HuH-7 (cell line): ENCODE results near the gene TMX1.
A peak's percentile ranks its signal among the peaks of the same experiment; 100 is the strongest.
"Not testable (repeated sequence)": the region's sequence is repeated elsewhere in the genome, so short reads cannot be mapped to it uniquely, and the experiment has no call there.

Experiments used
- DNase-seq: peaks from one replicate; pipeline ENCODE4 v3.0.0; 2011; ENCODE audit warnings: low spot score

The TMX1 gene

GRCh38 chr14:51239813-51240803 lies at the start of gene TMX1:
Gene TMX1, plus strand, starts transcription at chr14:51240247. Its CDS starts 46 bp downstream, at chr14:51240293.
- peak; percentile 87 for DNase-seq

DNA sequence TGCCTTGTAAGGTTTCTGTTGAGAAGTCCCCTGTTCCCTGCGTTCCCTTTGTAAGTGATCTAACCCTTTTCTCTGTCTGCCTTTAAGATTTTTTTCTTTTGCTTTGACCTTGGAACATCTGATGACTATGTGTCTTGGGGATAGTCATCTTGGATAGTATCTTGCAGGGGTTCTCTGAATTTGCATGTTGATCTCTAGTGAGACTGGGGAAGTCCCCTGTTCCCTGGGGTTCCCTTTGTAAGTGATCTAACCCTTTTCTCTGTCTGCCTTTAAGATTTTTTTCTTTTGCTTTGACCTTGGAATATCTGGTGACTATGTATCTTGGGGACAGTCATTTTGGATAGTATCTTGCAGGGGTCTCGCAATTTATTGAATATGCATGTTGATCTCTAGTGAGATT lies 38.2 kb upstream of the TMX1 start:
- no peak for DNase-seq

GRCh38 chr14:51202914-51203665 lies 37.0 kb upstream of the TMX1 start:
- DNase-seq = no peak

DNA sequence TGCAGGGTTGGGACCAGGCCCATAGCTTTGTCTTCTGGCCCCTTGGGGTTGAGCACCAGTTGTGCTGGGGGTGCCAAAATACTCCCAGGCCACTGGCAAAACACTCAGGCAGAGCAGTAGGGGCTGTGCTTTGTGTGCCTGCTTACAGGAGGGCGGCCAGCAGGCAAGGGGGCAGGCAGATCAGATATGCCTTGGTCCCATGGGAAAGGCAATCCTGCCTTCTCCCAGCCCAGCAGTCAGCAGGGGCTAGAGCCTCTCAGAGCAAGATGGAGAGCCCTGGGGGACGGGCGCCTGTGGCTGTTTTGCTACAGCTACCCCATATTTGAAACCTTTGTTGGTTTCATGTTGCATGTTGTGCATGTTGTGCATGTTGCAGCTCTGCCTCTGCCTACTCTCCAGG lies 36.2 kb upstream of the TMX1 start:
- DNase-seq = no peak

DNA sequence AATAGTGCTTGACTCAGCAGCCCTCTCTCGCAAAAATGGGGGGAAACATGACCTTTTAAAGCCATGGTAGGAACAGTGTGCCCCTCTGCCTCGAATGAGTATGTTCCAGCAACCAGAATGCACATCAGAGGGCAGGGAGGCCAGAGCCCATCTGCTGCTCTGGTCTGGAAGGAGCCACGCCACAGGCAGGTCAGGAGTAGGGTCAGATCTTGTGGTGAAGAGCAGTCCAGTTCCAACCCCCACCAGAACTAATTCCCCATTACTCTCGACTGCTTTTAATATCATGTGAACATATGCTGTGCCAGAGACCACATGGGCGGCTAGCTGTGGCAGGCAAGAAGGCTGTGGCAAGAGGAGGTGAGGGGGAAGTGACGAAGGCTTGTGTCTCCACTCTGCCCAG lies 34.6 kb upstream of the TMX1 start:
- DNase-seq = no peak

DNA sequence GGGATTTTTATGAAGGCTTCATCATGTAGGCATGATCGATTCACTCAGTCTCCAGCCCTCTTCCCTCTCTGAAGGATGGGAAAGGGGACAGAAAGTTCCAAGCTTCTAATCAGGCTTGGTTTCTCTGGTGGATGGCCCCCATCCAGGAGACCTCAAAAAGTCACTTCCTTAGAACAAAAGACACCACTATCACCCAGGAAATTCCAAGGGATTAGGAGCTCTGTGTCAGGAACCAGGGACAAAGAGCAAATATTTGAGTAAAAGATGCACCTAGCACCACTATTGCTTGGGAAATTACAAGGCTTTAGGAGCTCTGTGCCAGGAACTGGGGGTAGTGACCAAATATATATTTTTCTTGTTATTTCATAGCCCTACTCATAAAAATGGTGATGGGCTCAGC lies 33.6 kb upstream of the TMX1 start:
- no peak for DNase-seq

DNA sequence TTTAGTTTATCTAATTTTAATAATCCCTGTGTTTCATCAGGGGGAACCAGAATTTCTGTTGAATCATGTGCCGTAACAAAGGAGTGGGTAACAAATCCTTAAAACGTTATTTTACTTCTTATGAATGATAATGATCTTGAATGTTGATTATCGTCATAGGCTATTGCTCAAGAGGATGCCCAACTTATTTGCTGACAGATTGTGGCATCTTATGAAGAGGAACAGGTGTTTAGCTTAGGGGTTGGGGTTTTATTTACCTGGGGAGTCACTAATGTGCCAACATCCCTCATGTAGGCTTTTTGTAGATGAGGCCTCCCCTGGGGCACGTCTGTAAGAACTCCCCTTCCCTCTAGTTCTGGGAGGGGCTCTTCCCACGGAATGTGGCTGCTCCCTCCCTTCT lies 32.4 kb upstream of the TMX1 start:
- DNase-seq = no peak

DNA sequence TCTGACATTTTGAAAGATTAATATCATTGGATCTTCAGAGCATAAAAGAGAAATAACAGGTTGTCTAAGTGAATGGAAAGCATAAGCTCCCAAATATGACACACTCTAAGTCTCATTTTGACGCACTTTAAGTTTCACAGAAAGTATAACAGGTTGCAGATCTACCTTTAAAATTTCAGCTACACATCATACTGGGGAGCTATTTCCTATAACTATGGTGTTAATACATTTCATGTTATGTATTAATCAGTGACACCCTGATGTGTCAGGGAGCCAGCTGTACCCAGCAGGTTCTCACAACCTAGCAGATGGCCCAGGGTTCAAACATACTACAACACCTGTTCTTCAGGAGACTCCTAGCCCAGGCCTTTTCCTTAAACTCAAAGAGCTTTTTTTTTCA lies 31.1 kb upstream of the TMX1 start:
- DNase-seq = no peak

- DNase-seq = no peak
Measured at GRCh38 chr14:51209457-51209856, 30.6 kb upstream of the TMX1 start.

- DNase-seq = no peak
Measured at GRCh38 chr14:51210594-51210993, 29.5 kb upstream of the TMX1 start.

DNA sequence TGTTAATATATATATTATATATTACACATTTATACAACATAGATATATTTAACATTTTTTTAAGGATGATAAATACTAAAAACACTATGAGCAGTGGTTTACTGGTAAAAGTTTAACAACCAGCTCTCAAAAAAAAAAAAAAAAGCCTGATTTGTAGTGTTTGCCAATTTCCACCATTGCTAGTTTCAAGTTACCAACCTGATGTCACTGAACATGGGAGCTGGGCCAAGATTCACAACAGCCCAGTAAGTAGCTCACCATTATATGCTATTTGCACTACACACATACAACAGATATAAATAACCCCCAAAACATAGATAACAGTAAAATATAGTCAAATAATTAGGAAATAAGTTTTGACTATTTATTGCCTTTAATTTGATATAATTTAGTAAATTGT lies 28.9 kb upstream of the TMX1 start:
- DNase-seq = no peak

DNA sequence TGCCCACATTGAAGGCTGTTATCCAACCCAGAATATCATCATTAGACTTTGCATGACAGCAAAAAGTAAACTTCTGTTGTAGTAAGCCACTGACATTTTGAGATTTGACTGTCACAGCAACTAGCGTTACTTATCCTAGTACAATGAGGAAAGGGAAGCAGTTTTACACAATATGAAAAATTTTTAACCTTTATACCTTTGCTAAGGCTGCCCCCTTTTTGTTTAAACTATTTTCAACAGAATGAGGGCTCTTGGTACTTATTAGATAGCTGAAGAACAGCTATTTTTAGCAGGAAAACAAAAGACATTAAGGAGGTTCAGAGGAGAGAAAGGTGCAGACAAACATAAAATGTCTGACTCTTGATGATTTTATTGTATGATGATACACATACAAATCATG lies 23.4 kb upstream of the TMX1 start:
- no peak for DNase-seq

- no peak for DNase-seq
Measured at GRCh38 chr14:51219473-51220448, 20.3 kb upstream of the TMX1 start.

DNA sequence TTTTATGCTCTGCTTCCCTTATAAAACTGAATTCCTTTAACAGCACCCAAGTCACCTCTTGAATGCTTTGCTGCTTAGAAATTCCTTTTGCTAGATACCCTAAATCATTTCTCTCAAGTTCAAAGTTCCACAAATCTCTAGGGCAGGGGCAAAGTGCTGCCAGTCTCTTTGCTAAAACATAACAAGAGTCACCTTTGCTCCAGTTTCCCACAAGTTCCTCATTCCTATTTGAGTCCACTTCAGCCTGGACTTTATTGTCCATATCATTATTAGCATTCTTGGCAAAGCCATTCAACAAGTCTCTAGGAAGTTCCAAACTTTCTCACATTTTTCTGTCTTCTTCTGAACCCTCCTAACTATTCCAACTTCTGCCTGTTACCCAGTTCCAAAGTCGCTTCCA lies 16.6 kb upstream of the TMX1 start:
- DNase-seq = not testable (repeated sequence)

GRCh38 chr14:51224551-51224950 lies 15.5 kb upstream of the TMX1 start:
- DNase-seq = no peak

- no peak for DNase-seq
Measured at GRCh38 chr14:51225751-51226150, 14.3 kb upstream of the TMX1 start.

DNA sequence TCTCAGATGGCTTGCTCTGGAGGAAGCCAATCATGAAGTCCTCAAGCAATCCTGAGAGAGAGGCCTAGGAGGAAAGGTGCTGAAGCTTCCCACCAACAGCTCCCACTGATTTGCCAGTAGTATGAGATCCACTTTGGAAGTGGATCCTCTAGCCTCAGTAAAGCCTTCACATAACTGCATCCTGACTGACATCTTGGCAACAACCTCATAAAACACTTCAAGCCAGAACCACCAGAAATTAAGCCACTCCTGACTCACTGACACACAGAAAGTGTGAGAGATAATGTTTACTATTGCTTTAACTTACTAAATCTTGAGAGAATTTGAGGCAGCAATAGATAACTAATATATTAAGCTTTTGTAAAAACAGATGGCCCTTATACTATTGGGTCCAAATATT lies 11.7 kb upstream of the TMX1 start:
- DNase-seq = no peak

DNA sequence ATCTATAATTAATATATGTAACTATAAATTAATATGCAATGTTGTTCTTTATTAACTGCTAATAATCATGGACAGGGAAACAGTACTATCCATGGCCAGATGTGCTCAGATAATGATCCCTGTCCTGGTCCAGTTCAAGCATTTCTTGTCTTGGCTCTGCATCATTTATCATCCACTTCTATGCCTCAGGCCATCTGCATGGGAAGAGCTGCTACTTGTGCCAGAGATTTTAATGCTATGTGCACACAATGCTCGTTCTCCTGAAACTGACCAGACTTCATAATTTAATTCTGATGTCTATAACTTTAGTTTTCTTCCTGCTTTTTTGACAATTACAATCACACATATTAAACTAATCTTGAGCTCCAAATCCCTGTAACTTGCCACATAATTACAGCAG lies 11.2 kb upstream of the TMX1 start:
- no peak for DNase-seq

DNA sequence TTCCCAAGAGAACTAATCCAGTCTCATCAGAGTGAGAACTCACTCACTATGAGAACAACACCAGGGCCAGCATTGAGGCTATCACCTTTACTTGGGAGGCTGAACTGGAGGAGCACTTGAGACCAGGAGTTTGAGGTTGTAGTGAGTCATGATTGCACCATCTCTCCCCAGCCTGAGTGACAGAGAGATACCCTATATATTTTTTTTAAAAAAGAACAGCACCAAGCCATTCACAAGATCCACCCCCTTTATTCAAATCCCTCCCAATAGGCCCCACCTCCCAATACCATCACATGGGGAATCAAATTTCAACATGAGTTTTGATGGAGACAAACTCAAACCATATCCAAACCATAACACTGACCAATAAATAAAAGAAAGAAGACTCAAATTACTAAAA lies 3.7 kb upstream of the TMX1 start:
- DNase-seq = no peak

DNA sequence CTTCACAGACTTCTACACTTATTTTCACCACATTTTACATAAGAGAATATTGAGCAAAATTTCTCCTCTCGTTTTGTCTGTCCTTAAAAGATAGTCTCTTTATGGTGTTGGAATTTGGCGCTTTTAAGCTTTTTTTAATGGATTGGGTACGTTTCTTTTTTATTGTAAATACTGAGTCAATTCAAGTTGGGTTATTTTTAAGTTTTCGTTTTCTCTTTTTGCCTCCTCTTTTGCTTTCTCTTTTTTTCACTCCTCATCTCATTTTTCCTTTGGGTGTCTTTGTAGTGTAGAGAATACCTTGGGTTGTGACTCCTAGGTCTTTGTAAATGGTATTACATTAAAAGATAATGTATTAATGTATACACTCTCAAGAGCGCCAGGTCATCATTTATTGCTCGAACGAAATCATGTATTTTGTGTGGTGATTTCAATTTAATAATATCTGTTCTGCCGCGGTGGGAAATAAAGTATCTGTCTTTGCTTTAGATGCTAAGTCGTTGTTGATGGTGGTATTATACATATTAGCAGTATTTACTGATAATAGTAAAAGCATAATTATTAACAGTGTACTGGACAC lies 845 bp downstream of the TMX1 start:
- no peak for DNase-seq
